ENCODE measurements around the gene SCARB2.

The SCARB2 gene

GRCh38 chr4:76215077-76215476 is 1.5 kb upstream of the SCARB2 start:
- no peak for TF ChIP-seq NFIC (IDR thresholded peaks at IDR 0.05)
- no peak for TF ChIP-seq CREB1 (IDR thresholded peaks at IDR 0.05; ENCODE audit: low read depth)
- TF ChIP-seq MAX (IDR thresholded peaks at IDR 0.05) = no peak
- no peak for TF ChIP-seq TCF12 (IDR thresholded peaks at IDR 0.05; ENCODE audit: low read depth)
- no peak for TF ChIP-seq EP300 (IDR thresholded peaks at IDR 0.05; ENCODE audit: borderline replicate concordance)
- TF ChIP-seq REST (IDR thresholded peaks at IDR 0.05; ENCODE audit: low read depth) = no peak
- no peak for TF ChIP-seq FOXM1 (IDR thresholded peaks at IDR 0.05; ENCODE audit: borderline replicate concordance, low read depth)
- no peak for TF ChIP-seq USF1 (IDR thresholded peaks at IDR 0.05)
- no peak for TF ChIP-seq ZBTB7A (IDR thresholded peaks at IDR 0.05; ENCODE audit: low read depth)
- TF ChIP-seq RAD21 (IDR thresholded peaks at IDR 0.05; ENCODE audit: low read depth) = no peak
- TF ChIP-seq TAF1 (IDR thresholded peaks at IDR 0.05; ENCODE audit: low read depth) = no peak
- TF ChIP-seq TEAD4 (IDR thresholded peaks at IDR 0.05) = no peak
- no peak for TF ChIP-seq YY1 (IDR thresholded peaks at IDR 0.05; ENCODE audit: low read depth)
- TF ChIP-seq EGR1 (IDR thresholded peaks at IDR 0.05) = no peak

GRCh38 chr4:76214177-76214675 is 602 bp upstream of the SCARB2 start:
- TF ChIP-seq CREB1 (IDR thresholded peaks at IDR 0.05; ENCODE audit: low read depth) (no peak), REST (IDR thresholded peaks at IDR 0.05; ENCODE audit: low read depth) (no peak), FOXM1 (IDR thresholded peaks at IDR 0.05; ENCODE audit: borderline replicate concordance, low read depth) (no peak)

GRCh38 chr4:76212851-76213414 is 691 bp downstream of the SCARB2 start:
- TF ChIP-seq CEBPB (IDR thresholded peaks at IDR 0.05) (no peak), FOXM1 (IDR thresholded peaks at IDR 0.05; ENCODE audit: borderline replicate concordance, low read depth) (no peak), ZBTB7A (IDR thresholded peaks at IDR 0.05; ENCODE audit: low read depth) (no peak), REST (IDR thresholded peaks at IDR 0.05; ENCODE audit: low read depth) (no peak), NFIC (IDR thresholded peaks at IDR 0.05) (no peak), TAF1 (IDR thresholded peaks at IDR 0.05; ENCODE audit: low read depth) (no peak), TCF12 (IDR thresholded peaks at IDR 0.05; ENCODE audit: low read depth) (no peak)

GRCh38 chr4:76211769-76212708 is 1.6 kb downstream of the SCARB2 start:
- TF ChIP-seq EP300 (IDR thresholded peaks at IDR 0.05; ENCODE audit: borderline replicate concordance) = no peak
- TF ChIP-seq NFIC (IDR thresholded peaks at IDR 0.05) = no peak
- no peak for TF ChIP-seq CREB1 (IDR thresholded peaks at IDR 0.05; ENCODE audit: low read depth)
- no peak for TF ChIP-seq YY1 (IDR thresholded peaks at IDR 0.05; ENCODE audit: low read depth)
- no peak for TF ChIP-seq TEAD4 (IDR thresholded peaks at IDR 0.05)
- TF ChIP-seq USF1 (IDR thresholded peaks at IDR 0.05) = no peak
- no peak for TF ChIP-seq REST (IDR thresholded peaks at IDR 0.05; ENCODE audit: low read depth)
- no peak for TF ChIP-seq TAF1 (IDR thresholded peaks at IDR 0.05; ENCODE audit: low read depth)
- no peak for TF ChIP-seq TCF12 (IDR thresholded peaks at IDR 0.05; ENCODE audit: low read depth)
- no peak for TF ChIP-seq CEBPB (IDR thresholded peaks at IDR 0.05)
- no peak for TF ChIP-seq ZBTB7A (IDR thresholded peaks at IDR 0.05; ENCODE audit: low read depth)
